ENCODE measurements around the gene CDH23.

Gene CDH23

DNA sequence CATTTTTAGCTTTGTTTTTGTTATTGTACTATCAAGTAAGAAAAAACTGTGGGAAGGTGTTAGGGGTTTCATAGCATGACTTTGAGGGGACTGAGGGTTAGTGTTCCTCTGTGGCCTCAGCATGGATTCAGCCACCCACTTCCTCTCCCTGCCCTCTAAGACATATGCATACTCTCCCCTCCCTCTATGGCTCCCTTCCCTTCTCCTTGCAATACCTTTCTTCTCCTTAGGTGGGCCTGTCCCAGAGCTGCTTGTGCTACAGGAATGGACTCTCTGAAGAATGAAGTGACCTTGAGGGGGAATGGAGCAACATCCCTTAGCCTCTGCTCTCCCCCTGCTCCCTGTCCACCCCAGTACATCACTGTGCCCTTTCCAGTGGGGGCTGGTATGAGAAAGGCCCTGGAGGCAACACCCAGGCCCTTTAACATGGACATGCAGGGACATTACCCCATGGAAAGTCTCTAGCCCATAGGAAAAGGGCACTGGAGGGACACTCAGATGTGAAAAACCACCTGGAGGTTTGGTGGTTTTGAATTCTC lies 22.4 kb downstream of the CDH23 start:
- DNase-seq (ENCODE audit: insufficient read length, low spot score) (no peak), FAIRE-seq (no peak)

- DNase-seq (ENCODE audit: insufficient read length, low spot score), result no peak
- no peak for FAIRE-seq
These were observed 23.0 kb downstream of the CDH23 start for GRCh38 chr10:71419750-71420149.

DNA sequence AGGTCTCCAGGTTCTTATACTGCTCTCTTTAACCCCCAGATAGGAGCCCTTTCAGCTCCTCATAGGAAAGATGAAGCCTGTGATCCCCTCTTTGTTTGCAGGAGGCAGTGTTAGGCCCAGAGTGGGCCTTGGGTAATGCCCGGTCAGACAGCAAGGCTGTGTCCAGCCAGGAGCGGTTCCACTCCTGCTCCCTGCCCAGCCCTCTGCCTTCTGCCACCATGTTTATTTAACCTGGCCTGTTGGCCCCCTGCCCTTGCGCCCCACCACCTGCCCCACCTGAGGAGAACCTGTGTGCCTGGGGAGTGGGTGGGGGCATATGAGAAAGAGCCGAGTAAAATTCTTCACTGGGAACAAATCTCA lies 24.3 kb downstream of the CDH23 start:
- FAIRE-seq (no peak), DNase-seq (ENCODE audit: insufficient read length, low spot score) (no peak)

- no peak for DNase-seq (ENCODE audit: insufficient read length, low spot score)
- no peak for FAIRE-seq
These were observed 26.5 kb downstream of the CDH23 start for GRCh38 chr10:71423250-71423649.

DNA sequence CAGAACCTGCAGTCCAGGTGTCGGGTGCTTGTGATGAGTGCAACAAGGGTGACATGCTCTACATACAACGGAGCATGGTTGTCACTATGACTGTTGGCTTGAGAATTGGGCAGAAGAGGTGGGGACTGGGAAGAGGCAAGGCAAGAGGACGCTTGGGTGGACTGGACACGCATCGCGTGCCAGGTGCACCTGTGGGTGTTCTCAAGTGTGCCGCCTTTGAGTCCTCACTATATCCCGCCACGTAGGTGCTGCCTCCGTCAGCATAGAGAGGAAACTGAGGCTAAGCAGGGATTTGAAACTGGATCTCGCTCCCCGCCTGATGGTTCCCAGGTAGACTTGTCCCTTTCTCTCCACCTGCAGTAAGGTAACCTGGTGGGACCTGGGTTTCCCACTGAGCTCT lies 27.2 kb downstream of the CDH23 start:
- FAIRE-seq (no peak), DNase-seq (ENCODE audit: insufficient read length, low spot score) (no peak)

GRCh38 chr10:71424496-71425194 lies 27.9 kb downstream of the CDH23 start:
- FAIRE-seq (no peak), DNase-seq (ENCODE audit: insufficient read length, low spot score) (no peak)

DNA sequence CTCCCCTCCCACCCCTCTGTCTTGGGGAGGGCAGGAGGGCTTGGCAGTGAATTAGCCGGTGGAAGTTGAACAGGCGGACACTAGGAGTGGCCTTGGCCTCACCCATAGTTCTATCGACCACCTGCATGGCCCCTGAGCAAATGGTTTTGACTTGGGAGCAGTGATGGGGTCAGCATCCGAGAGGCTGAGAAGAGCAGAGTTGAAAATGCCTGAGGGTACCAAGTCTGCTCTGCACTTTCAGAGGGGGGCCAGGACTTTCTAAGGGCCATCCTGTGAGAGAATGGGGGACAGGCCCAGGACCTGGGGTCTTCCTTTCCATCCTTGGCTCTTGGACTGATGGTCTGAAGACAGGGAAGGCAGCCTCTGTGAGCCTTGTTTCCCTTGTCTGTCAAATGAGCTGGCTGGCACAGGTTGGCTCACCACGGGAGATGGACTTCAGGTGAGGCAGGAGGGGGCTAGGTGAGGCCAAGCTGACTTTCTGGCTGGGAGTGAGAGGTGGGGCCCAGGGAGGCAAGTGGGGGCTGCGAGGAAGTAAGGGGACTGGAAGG lies 29.4 kb downstream of the CDH23 start:
- FAIRE-seq (no peak), DNase-seq (ENCODE audit: insufficient read length, low spot score) (no peak)

DNA sequence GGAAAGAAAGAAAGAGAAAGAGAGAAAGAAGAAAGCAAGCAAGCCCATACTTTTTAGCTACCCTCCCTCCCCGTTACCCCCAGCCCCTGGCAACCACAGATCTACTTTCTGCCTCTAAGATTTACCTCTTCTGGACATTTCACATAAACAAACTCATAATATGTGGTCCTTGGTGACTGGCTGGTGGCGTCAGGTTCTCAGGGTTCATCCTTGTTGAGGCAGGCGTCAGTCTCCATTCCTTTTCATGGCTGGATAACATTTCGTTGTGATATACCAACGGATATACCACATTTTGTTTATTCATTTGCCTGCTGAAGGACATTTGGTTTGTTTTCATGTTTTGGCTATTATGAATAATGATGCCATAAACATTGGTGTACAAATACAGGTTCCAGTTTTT lies 30.5 kb downstream of the CDH23 start:
- DNase-seq (ENCODE audit: insufficient read length, low spot score) (no peak), FAIRE-seq (no peak)

DNA sequence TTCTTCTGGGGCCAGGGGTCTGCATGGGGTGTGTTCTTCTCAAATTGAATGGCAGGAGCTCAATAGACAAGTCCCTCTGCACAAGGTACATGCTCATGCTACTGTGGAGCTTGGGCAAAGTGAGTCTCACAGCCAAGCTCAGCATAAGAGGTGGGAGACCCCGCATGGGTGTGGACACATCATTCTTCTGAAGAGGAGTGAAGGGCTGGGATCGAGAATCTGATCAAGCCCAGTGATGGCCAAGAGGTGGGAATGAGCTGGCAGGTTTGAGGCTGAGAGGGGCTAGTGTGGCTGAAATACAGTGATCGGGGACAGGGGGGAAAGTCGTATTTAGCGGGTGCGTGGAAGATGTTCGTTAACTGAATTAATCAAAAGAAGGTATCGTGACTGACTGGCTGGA lies 32.6 kb downstream of the CDH23 start:
- FAIRE-seq, result no peak

DNA sequence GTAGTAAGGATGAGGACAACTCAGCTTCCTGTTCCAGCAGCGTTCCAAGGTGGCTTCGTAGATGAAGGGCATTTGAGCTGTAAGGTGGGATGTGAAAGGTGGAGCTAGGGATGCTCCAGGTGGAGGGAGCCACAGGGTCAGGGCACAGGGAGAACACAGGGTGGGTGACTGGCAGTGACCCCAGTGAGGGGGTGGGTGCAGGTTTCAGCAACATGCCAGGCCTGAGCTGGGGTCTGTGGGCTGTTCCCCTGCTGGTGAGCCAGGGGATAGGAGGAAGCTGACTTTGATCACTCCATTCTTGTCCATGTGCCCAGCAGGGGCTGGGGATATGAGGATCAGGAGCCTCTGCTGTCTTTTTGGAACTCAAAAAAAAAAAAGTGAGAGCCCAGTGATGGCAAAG lies 33.2 kb downstream of the CDH23 start:
- no peak for FAIRE-seq

More for the DNA sequence above, 32.6 kb downstream of the CDH23 start:
- no peak for DNase-seq (ENCODE audit: insufficient read length, low spot score)

GRCh38 chr10:71431239-71432100 lies 34.8 kb downstream of the CDH23 start:
- FAIRE-seq, result no peak
- DNase-seq (ENCODE audit: insufficient read length, low spot score), result no peak

More for the DNA sequence above, 33.2 kb downstream of the CDH23 start:
- no peak for DNase-seq (ENCODE audit: insufficient read length, low spot score)

DNA sequence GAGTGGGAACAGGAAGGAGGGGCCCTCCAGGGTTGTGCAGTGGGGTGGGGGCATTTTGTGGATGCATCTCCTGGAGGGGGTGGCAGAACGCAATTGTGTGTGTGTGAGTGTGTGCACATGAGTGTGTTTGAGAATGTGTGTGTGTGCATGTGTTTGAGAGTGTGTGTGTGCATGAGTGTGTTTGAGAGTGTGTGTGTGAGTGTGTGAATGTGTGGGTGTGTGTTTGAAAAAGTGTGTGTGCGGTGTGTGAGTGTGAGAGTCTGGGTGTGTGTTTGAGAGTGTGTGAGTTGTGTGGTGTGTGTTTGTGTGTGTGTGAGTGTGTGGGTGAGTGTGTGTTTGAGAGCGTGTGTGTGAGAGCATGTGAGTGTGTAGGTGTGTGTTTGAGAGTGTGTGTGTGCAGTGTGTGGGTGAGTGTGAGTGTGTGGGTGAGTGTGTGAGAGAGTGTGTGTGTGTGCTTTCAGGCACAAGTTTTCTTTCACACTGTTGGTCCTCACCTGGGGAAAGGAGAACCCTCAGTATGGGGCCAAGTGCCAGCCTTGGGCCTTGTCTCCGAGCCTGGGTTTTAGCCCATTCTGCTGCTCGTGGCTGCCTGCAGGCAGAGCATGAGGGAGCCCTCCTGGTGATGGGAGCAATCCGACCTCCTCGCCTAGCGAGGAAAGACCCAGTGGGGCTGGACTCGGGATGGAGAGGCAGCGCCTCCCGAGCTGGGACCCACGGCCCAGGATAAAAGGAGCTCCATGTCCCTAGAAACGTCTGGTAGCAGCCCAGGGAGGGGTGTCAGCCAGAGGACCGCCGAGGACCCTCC lies 35.6 kb downstream of the CDH23 start:
- no peak for FAIRE-seq

GRCh38 chr10:71432956-71433767 lies 36.4 kb downstream of the CDH23 start:
- no peak for DNase-seq (ENCODE audit: insufficient read length, low spot score)
- FAIRE-seq, result no peak

More for the DNA sequence above, 35.6 kb downstream of the CDH23 start:
- DNase-seq (ENCODE audit: insufficient read length, low spot score), result no peak

DNA sequence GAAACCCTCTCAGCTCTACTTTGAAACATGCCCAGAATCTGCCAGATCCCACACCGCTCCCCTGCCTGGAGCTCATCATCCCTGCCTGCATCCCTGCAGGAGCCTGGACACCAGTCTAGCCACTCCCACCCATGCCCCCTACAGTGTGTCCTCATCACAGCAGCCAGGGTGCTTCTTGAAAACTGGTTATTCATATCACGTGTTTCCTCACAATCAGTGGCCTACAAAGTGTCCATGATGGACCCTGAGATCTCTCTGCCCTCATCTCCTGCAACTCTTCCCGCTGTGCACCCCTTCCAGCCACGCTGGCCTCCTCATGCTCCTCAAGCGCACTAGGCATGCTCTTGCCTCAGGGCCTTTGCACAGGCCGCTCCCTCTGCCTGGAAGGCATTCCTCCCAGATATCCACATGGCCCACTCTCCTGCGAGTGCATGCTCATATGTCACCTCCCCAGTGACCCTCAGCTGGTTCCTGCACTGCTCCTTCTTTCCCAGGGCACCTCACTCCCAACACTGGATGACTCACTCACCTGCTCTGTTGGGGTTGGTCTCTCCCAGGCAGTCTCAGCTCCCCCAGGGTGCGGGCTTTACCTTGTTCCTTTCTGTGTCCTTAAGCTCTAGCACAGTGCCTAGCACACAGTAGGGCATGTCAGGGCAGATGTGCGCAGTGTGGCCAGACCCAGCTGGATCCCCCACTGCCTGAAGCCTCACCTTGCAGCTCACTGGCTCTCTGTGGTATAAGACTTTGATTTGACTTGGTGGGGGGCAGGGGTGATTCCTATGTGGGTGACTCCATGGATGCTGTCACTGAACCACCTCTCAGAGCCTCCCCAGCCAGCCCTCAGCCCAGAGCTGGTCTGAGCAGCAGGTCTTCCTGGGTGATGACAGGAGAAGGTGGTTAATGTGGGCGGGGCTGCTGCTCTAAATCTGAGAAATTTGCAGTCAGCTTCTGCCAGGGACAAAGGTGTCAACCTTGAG lies 37.3 kb downstream of the CDH23 start:
- no peak for FAIRE-seq
- DNase-seq (ENCODE audit: insufficient read length, low spot score), result no peak

- FAIRE-seq (no peak), DNase-seq (ENCODE audit: insufficient read length, low spot score) (no peak)
These were observed 38.2 kb downstream of the CDH23 start for GRCh38 chr10:71434760-71435394.

- FAIRE-seq, result no peak
These were observed 39.0 kb downstream of the CDH23 start for GRCh38 chr10:71435571-71436267.

DNA sequence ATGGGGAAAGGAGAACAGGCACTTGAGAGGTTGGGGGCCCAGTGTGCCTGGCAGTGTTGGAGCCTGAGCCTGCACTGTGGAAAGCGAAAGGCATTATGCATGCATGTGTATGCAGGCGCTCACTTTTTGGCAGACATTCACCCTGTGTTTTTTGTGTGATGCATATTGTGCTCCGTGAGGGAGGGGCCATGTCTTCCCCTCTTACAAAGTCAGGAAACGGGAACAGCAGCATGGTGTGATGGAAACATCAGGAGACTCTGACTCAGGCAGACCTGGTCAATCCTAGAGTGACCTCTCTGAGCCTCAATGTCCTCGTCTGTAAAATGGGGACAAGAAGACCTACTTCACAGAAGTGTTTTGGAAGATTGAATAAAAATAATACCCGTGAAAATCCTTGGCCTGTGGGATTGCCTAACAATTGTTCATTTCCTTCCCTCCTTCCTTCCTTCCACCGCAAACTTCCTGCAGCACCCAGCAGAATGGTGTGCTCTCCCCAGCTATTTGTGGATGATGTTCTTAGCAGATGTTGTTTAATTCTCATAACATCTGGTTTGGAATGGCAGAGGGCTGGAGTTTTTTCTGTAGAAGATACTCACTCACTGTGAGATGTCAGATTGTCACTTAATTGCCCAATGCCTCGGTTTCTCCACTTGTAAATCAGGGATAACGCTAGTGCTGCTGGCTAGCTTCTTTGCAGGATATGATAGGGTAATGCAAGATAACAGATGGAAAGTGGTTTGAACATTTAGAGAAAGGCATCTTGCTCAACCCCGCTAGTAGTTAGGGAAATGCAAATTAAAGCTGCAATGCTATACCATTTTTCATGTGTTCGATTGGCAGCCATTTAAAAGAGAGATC lies 39.8 kb downstream of the CDH23 start:
- no peak for DNase-seq (ENCODE audit: insufficient read length, low spot score)
- FAIRE-seq, result no peak

More at GRCh38 chr10:71435571-71436267, 39.0 kb downstream of the CDH23 start:
- DNase-seq (ENCODE audit: insufficient read length, low spot score), result no peak
